Transverse colon (tissue), 4 donors: ENCODE data around the gene PSMB7. TPM values are rescaled to one million over a fixed set of nuclear protein-coding genes. Genes with fewer than 3 reads are reported as not detected.

Experiments used
- DNase-seq: peaks from one replicate; pipeline ENCODE4 v3.0.0-alpha.2; 2019
- H3K27ac ChIP-seq, 4 donors: fragments of 200-600 bp; sonication (generic); 2 replicates each; pipeline ENCODE4 v1.5.1; 2016 to 2018; ENCODE audit warnings: inconsistent platforms in 4 of 4
- H3K27me3 ChIP-seq: fragments of 200-600 bp; sonication (generic); 2 replicates; pipeline ENCODE4 v1.5.1; 2017; ENCODE audit warnings: inconsistent platforms
- H3K36me3 ChIP-seq, 4 donors: fragments of 200-600 bp; sonication (generic); 2 replicates each; pipeline ENCODE4 v1.5.1; 2017 to 2019; ENCODE audit warnings: inconsistent platforms in 4 of 4
- H3K4me1 ChIP-seq, 4 donors: fragments of 200-600 bp; sonication (generic); 2 replicates each; pipeline ENCODE4 v1.5.1; 2017 to 2020; ENCODE audit warnings: inconsistent platforms in 4 of 4
- H3K4me3 ChIP-seq, 4 donors: fragments of 200-600 bp; sonication (generic); 1 replicate in 1 of 4; 2 replicates in 3 of 4; pipeline versions ENCODE4 v1.5.1 to v1.6.1; 2017 to 2019; ENCODE audit warnings: inconsistent platforms in 4 of 4
- H3K9me3 ChIP-seq, 2 donors: fragments of 200-600 bp; sonication (generic); 2 replicates each; pipeline ENCODE4 v1.5.1; 2017 to 2019; ENCODE audit warnings: inconsistent platforms in 2 of 2
- EP300 ChIP-seq: sonication (generic); formaldehyde crosslinking; IDR thresholded peaks from one replicate; pipeline ENCODE4 v1.6.1; 2017; ENCODE audit warnings: antibody characterized with exemption, low read depth
- POLR2A ChIP-seq: fragments of 450-650 bp; IDR thresholded peaks from one replicate; pipeline ENCODE4 v1.6.1; 2016; ENCODE audit warnings: antibody characterized with exemption, mild to moderate bottlenecking, moderate library complexity
- POLR2AphosphoS5 ChIP-seq, 3 donors: sonication (generic); formaldehyde crosslinking; IDR thresholded peaks; one replicate each; pipeline ENCODE4 v1.6.1; 2016; ENCODE audit warnings: antibody characterized with exemption in 3 of 3
- WGBS, 2 donors: methylation state at CpG; one replicate each; pipeline ENCODE4 v1.1.5; 2018; ENCODE audit warnings: low coverage in 1 of 2; 5-methylcytosine and 5-hydroxymethylcytosine counted together
- in situ Hi-C, 4 donors: fragments of 200-750 bp; cut with MboI; loops; one replicate each; pipeline versions ENCODE4 v1.15.0 to v1.15.1; 2017; ENCODE audit warnings: low sequenced_read_pairs in 3 of 4, low pct_ligation_motif_present in 1 of 4, low pct_unique_long_range_greater_than_20kb in 1 of 4
- intact Hi-C: fragments of 100-400 bp; cut with DNase I; formaldehyde crosslinking; loops from one replicate; pipeline ENCODE4 v1.15.1; 2023; ENCODE audit warnings: low total_unique reads
- total RNA-seq, 4 donors: library from RNA; depleted of rRNA; stranded (reverse); fragments of >200 nt; gene quantifications; one replicate each; pipeline ENCODE4 v1.1.0, GENCODE V29; 2016
- TF ChIP-seq, protein P1 (sequence below), 5 experiments: fragments of 200-600 bp in 3 of 5; fragments of 450-650 bp in 2 of 5; sonication (generic) in 3 of 5; IDR thresholded peaks; 1 replicate in 2 of 5; 2 replicates in 3 of 5; pipeline ENCODE4 v1.5.1; 2016 to 2017; ENCODE audit warnings: antibody characterized with exemption in 5 of 5, inconsistent platforms in 3 of 5, mild to moderate bottlenecking in 2 of 5, moderate library complexity in 1 of 5

PSMB7 gene
- total RNA-seq, 4 donors from 2014 or later, result 11.6 to 136 (median 51.6) TPM

DNA sequence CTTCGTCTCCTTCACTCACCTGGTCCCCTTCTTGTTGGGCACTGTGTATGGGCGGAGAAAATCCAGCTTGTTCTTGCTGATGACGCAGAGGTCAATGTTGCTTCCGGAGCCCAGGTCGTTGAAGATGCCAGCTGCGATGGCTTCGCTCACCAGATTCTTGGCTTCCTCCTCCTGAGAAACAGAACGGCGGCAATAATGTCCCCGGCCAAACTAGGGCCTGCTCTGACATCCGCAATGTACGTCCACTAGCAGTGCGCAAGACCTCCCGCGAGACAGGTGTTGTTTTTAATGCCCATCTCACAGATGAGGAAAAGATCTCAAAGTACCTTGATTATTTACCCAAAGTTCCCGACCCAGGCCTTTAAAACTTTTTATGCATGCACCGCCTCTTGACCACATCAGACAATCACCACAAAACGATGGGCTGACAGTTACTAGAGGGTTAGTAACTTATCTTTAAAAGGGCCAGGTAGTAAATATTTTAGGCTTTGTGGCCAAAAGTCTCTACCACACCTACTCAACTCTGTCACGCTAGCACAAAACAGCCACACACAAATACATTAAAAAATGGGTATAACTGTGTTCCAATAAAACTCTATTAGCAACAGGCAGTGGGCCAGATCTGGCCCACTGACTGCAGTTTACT lies 58.4 kb downstream of the PSMB7 start:
- Histone ChIP-seq H3K27me3 (no peaks in the 10 kb centered on the region), H3K36me3 (peaks cover 0 to 14% (median 6%) of the 10 kb centered on the region in 4 donors), H3K4me1 (peaks cover 0 to 4% (median 0%) of the 10 kb centered on the region in 4 donors), H3K27ac (no peak overlapping the region), H3K9me3 (no peaks in the 10 kb centered on the region), H3K4me3 (no peak overlapping the region)
- no peak for DNase-seq
- TF ChIP-seq EP300, result no peak
- TF ChIP-seq POLR2A, result no peak
- TF ChIP-seq POLR2AphosphoS5 (IDR thresholded peaks at IDR 0.05), result no peak
- TF ChIP-seq, protein P1, sequence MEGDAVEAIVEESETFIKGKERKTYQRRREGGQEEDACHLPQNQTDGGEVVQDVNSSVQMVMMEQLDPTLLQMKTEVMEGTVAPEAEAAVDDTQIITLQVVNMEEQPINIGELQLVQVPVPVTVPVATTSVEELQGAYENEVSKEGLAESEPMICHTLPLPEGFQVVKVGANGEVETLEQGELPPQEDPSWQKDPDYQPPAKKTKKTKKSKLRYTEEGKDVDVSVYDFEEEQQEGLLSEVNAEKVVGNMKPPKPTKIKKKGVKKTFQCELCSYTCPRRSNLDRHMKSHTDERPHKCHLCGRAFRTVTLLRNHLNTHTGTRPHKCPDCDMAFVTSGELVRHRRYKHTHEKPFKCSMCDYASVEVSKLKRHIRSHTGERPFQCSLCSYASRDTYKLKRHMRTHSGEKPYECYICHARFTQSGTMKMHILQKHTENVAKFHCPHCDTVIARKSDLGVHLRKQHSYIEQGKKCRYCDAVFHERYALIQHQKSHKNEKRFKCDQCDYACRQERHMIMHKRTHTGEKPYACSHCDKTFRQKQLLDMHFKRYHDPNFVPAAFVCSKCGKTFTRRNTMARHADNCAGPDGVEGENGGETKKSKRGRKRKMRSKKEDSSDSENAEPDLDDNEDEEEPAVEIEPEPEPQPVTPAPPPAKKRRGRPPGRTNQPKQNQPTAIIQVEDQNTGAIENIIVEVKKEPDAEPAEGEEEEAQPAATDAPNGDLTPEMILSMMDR (IDR thresholded peaks at IDR 0.05), result no peak
- intact Hi-C loops, result no loop called here
- WGBS, 2 donors, result 91 to 100% methylated on average over 1 to 19 of the region's 19 CpGs
- in situ Hi-C loops, result no loop called here

DNA sequence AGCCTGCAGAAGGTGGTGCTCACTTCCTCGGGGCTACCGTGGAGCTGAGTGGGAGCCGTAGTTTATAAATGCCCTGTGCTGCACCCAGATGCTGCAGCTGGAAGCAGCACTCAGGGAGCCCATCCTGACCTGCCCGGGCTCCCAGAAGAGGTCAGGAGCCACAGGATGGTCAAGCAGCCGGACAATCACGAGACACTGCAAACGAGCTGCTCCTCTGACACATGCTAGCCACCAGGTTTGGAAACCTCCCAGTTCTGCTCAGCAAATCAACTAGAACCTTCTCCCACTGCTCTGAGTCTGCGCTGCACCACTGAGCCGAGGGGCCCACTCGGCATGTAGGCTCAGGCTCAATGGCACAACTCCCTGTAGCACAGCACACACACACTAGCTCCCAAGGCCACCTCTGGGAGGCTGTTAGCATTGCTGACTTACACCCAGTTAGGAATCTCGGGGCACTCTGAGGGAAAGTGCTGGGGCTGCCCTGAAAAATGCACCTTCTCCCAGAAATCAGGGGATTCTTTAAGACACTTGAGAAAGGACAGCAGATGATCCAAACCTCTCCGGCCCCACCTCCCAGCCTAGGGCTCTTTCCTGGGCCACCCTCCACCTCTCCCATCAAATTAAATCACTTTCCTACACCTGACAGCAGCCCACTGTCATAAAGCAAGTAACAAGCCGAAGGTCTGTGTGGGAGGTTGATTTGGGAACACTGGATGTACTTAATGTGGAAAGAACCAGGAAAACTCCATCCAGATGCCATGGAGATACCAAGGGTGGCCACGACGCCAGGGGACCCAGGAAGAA lies 59.1 kb downstream of the PSMB7 start:
- in situ Hi-C loops, result no loop called here
- Histone ChIP-seq H3K27ac (no peak overlapping the region), H3K4me3 (no peak overlapping the region), H3K4me1 (peaks cover 0 to 4% (median 0%) of the 10 kb centered on the region in 4 donors), H3K27me3 (no peaks in the 10 kb centered on the region), H3K9me3 (no peaks in the 10 kb centered on the region), H3K36me3 (peaks cover 0 to 21% (median 9%) of the 10 kb centered on the region in 4 donors)
- no peak for TF ChIP-seq EP300
- no peak for TF ChIP-seq POLR2AphosphoS5 (IDR thresholded peaks at IDR 0.05)
- TF ChIP-seq, protein P1 (IDR thresholded peaks at IDR 0.05), result no peak
- no peak for TF ChIP-seq POLR2A
- intact Hi-C loops, result no loop called here
- no peak for DNase-seq
- 87% methylated on average over 15 of the region's 15 CpGs; no CpG with 5 or more reads in 1 of the 2 donors for WGBS, 2 donors

DNA sequence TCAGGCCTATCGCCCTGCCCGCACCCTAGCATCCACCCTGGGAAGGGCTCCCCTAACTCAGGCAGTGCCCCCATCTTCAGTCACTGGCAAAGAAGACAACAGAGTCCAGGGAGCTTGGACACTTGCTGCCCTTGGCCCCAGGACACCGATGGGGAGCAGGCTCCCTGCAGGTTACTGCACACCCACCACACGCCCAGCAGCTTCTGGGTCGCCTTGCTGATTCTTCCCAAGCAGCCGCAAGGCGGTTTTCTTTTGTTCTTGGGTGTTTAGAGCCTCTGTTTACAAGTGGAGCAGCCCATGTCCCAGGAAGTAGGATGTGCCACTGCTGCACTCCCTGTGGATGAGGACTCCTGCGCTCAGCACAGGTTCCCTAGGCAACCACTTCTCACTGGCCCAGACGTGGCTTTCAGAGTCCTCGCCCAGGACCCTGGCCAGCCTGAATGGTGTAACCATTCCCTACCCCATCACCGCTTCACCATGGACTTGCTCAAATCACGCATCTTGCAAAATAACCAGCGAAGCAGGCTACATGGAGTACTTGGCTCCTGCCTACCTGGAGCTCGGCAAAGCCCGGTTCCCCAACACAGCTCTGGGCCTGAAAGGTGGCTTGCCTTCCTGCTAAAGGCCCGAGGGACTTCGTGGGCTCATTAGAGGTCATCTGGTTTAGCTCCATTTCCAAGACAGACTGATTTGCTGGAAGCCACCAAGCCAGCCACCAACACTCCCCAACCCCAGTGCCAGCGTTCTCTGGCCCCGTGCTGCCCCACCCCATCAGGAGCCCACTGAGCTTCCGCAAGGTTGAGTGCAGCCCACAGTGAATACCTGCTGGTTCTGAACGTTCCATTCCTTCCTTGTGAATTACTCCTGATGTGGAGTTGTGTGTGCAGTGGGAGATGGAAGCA lies 60.0 kb downstream of the PSMB7 start:
- intact Hi-C loops, result no loop called here
- H3K9me3 ChIP-seq, result no peaks in the 10 kb centered on the region
- peaks cover 0 to 4% (median 0%) of the 10 kb centered on the region in 4 donors for H3K4me1 ChIP-seq
- peaks cover 0 to 25% (median 11%) of the 10 kb centered on the region in 4 donors for H3K36me3 ChIP-seq
- H3K4me3 ChIP-seq, result no peak overlapping the region
- no peak for DNase-seq
- no peaks in the 10 kb centered on the region for H3K27me3 ChIP-seq
- no peak overlapping the region for H3K27ac ChIP-seq
- TF ChIP-seq EP300 (no peak), POLR2A (no peak)
- 93% methylated on average over 21 of the region's 21 CpGs; no CpG with 5 or more reads in 1 of the 2 donors for WGBS, 2 donors
- in situ Hi-C loops, result no loop called here

DNA sequence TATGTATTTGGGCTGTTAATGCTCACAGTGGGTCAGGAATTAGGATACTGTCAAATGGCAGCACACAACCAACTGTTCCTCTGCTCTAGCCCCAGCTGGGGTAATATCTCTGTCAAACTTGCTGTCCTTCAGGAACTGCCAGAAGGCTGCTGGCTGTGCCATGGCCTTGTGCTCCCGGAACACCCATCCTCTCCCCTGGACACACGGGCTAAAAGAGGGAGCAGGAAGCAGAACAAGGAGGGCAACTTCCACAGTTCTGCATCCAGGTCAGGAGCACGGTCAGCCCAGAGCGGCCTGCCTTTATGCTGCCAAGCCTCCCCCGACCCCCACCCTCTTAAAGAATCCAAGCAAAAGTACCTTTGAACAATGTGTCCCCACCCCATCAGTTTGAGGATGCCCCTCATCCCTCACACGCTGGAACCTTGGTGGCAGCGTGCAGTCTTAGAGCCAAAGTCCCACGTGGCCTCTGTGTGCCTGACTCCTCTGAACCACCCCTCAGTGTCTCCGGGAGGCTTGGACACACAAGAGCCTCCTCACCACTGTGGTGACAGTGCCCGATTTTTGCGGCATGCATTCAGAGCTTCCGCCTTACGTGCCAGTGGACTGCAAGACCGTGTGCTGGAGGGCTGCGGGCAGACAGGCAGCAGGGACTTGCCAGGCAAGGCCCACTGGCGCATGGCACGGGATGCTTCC lies 60.8 kb downstream of the PSMB7 start:
- Histone ChIP-seq H3K27me3 (no peaks in the 10 kb centered on the region), H3K27ac (no peak overlapping the region), H3K9me3 (no peaks in the 10 kb centered on the region), H3K4me3 (no peak overlapping the region), H3K36me3 (peaks cover 0 to 32% (median 11%) of the 10 kb centered on the region in 4 donors), H3K4me1 (peaks cover 0 to 4% (median 0%) of the 10 kb centered on the region in 4 donors)
- in situ Hi-C loops, result no loop called here
- 80 to 84% methylated on average over 1 to 14 of the region's 17 CpGs for WGBS, 2 donors
- TF ChIP-seq POLR2A, result no peak
- TF ChIP-seq EP300, result no peak
- no peak for DNase-seq
- intact Hi-C loops, result no loop called here
